Upper lobe of right lung (tissue), 1 donor: Measurements from ENCODE around the gene TXNL4A. TPM values are rescaled to one million over a fixed set of nuclear protein-coding genes. Genes with fewer than 3 reads are reported as not detected.
A peak's percentile ranks its signal among the peaks of the same experiment; 100 is the strongest.

Source experiments
- ATAC-seq: fragments of 200-7000 bp; cut with Tn5 transposase; one replicate; pipeline ENCODE4 v1.9.1; 2020; ENCODE audit warnings: mild to moderate bottlenecking, moderate library complexity
- DNase-seq: peaks from one replicate; pipeline ENCODE4 v3.0.0-alpha.2; 2020
- H3K27ac ChIP-seq: fragments of 200-600 bp; one replicate; pipeline ENCODE4 v1.8.0; 2022
- H3K27me3 ChIP-seq: fragments of 200-600 bp; one replicate; pipeline ENCODE4 v1.8.0; 2022; ENCODE audit warnings: mild to moderate bottlenecking
- H3K36me3 ChIP-seq: fragments of 200-600 bp; one replicate; pipeline ENCODE4 v1.8.0; 2022
- H3K4me1 ChIP-seq: fragments of 200-600 bp; one replicate; pipeline ENCODE4 v1.8.0; 2022
- H3K4me3 ChIP-seq: fragments of 200-600 bp; one replicate; pipeline ENCODE4 v1.8.0; 2022; ENCODE audit warnings: mild to moderate bottlenecking
- H3K9me3 ChIP-seq: fragments of 200-600 bp; one replicate; pipeline ENCODE4 v1.8.0; 2022
- CTCF ChIP-seq: fragments of 200-600 bp; IDR thresholded peaks from one replicate; pipeline ENCODE4 v1.8.0; 2022; ENCODE audit warnings: antibody characterized with exemption
- intact Hi-C: fragments of 100-400 bp; cut with DNase I; formaldehyde crosslinking; loops from one replicate; pipeline ENCODE4 v1.11.0; 2022
- total RNA-seq: library from RNA; stranded (reverse); fragmentation: NEBNext Ultra II Directional; extraction: Animal tissue kit (Norgen Biotek cat#: 25700); gene quantifications from one replicate; pipeline ENCODE4 v1.2.1, GENCODE V29; 2021
- donor health status: DM: no; HTN: yes; CAD: no; lungs with severe emphysema.

The TXNL4A gene
- total RNA-seq, 1 donor from 2014 or later: 80.7 TPM

GRCh38 chr18:79947881-79948610 lies 40.3 kb downstream of the TXNL4A start:
- H3K27me3 ChIP-seq: no peaks in the 10 kb centered on the region
- H3K36me3 ChIP-seq: peaks cover 3% of the 10 kb centered on the region
- H3K4me1 ChIP-seq: peaks cover 38% of the 10 kb centered on the region
- DNase-seq (peak; percentile 35), ATAC-seq (no peak)
- TF ChIP-seq CTCF: no peak
- H3K9me3 ChIP-seq: no peaks in the 10 kb centered on the region
- no peak overlapping the region for H3K4me3 ChIP-seq
- H3K27ac ChIP-seq: no peak overlapping the region
- intact Hi-C loops: no loop called here

DNA sequence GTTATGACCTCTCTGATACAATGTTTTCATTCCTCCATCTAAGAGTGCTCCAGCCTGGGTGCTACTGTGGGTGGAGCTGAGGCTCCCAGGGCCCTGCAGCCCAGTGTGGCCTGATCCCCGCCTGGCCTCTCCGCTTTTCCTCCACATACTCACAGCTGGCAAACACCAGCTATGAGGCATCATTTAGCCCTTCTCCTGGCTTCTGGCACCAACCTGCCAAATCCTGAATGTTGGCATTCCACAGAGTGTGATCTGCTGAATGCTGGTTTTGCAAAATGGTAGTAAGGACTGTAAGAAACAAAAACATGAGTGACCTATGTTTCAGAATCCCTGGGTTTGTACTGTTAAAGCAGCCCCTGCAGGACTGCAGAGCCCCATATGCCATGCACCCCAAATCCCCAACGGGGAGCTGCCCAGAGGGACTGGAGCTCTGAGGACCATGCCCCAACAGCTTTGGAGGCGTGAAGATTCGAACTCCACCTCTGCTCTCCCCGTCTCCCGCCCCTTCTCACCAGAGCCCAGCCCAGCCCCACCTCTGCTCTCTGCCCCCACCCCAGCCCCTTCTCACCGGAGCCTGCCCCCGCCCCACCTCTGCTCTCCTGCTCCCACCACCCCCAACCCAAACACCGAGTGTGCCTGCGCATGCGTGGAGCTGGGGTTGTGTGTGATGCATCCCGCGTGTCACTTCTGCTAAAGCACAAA lies 41.2 kb downstream of the TXNL4A start:
- Histone ChIP-seq H3K4me1 (peaks cover 38% of the 10 kb centered on the region), H3K9me3 (no peaks in the 10 kb centered on the region), H3K36me3 (peaks cover 12% of the 10 kb centered on the region), H3K27me3 (no peaks in the 10 kb centered on the region), H3K4me3 (no peak overlapping the region), H3K27ac (no peak overlapping the region)
- DNase-seq (peak; percentile 68), ATAC-seq (peak; percentile 43)
- intact Hi-C loops: no loop called here
- TF ChIP-seq CTCF: no peak

GRCh38 chr18:79945118-79946042 lies 43.0 kb downstream of the TXNL4A start:
- H3K27me3 ChIP-seq: no peaks in the 10 kb centered on the region
- no peak overlapping the region for H3K27ac ChIP-seq
- TF ChIP-seq CTCF: no peak
- H3K4me3 ChIP-seq: no peak overlapping the region
- no peaks in the 10 kb centered on the region for H3K9me3 ChIP-seq
- no peak for ATAC-seq
- intact Hi-C loops: no loop called here
- peak; percentile 54 for DNase-seq
- peaks cover 29% of the 10 kb centered on the region for H3K36me3 ChIP-seq
- H3K4me1 ChIP-seq: peaks cover 36% of the 10 kb centered on the region

- intact Hi-C loops: no loop called here
- Histone ChIP-seq H3K36me3 (peaks cover 29% of the 10 kb centered on the region), H3K4me1 (peaks cover 30% of the 10 kb centered on the region), H3K4me3 (no peak overlapping the region), H3K27me3 (no peaks in the 10 kb centered on the region), H3K27ac (no peak overlapping the region), H3K9me3 (no peaks in the 10 kb centered on the region)
- peak; percentile 46 for DNase-seq
- TF ChIP-seq CTCF: no peak
- ATAC-seq: no peak
Observed at GRCh38 chr18:79944746-79945117, 43.6 kb downstream of the TXNL4A start.

GRCh38 chr18:79944126-79944731 lies 44.1 kb downstream of the TXNL4A start:
- ATAC-seq: no peak
- no peaks in the 10 kb centered on the region for H3K9me3 ChIP-seq

More at GRCh38 chr18:79944126-79944731, 44.1 kb downstream of the TXNL4A start:
- intact Hi-C loops: no loop called here
- Histone ChIP-seq H3K27ac (no peak overlapping the region), H3K27me3 (no peaks in the 10 kb centered on the region), H3K4me3 (no peak overlapping the region), H3K4me1 (peaks cover 26% of the 10 kb centered on the region), H3K36me3 (peaks cover 29% of the 10 kb centered on the region)
- no peak for DNase-seq
- TF ChIP-seq CTCF: no peak
